VCaP (cell line): ENCODE measurements around the gene ARL3.

Source experiments
- H3K27ac ChIP-seq: fragments of 450-650 bp; 2 replicates; pipeline ENCODE4 v1.5.1; 2017
- CTCF ChIP-seq: fragments of 450-650 bp; conservative IDR thresholded peaks from 2 replicates; pipeline ENCODE4 v1.5.1; 2017; ENCODE audit warnings: mild to moderate bottlenecking, moderate library complexity

The ARL3 gene

DNA sequence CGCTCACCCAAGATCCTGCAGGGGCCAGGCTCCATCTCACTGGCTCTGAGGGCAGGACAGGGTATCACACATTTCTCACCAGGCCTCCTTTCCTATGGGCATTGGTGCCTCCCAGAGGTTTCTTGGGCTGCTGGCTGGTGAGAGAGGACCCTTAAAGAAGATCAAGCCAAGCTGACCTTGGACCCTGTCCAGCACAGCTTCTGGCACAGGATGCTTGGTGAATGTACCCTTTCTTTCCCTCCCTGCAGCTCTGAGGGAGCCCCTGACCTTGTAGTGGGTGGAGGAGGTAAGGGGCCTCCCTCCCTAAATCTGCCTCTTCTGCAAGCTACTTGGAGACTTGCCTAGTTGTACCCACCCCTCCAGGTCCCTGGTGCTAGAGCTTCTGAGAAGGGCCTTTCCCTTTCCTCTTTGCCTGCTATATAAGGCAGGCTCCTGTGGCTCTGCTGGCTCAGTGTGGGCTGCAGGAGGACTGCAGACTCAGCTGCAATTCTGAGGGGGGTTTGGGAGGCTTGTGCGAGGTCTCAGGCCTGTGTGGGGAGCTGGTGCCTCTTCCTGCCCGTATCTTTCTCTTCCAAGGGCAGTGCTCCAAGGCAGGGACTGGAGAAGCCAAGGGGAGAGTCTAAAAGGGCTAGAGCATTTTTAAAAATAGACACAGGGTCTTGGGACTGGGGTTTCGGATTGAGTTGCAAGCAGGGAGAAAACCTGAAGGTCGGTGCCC is 81.6 kb downstream of the ARL3 start:
- TF ChIP-seq CTCF: no peak
- H3K27ac ChIP-seq: no peak overlapping the region

GRCh38 chr10:102631525-102632393 is 82.4 kb downstream of the ARL3 start:
- H3K27ac ChIP-seq: no peak overlapping the region
- no peak for TF ChIP-seq CTCF

DNA sequence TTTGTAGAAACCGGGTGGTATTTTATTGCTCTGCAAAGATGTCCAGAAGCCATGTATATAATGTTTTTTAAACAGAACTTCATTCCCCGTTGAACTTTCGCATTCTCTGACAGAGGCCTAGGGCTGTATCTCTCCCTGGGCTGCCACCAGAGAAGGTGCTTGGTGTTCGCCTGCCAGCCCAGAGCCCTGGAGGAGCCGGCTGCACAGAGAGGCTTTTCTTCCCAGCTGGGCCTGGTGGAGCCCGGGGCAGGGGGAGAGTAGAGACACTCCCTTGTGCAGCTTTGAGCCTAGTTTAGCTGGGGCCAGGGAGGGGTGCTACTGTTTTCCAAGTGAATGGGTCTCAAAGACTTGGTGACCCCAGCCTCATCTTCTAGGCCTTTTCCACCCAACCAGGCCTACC is 83.5 kb downstream of the ARL3 start:
- no peak for TF ChIP-seq CTCF
- H3K27ac ChIP-seq: no peak overlapping the region

- no peak for TF ChIP-seq CTCF
- no peak overlapping the region for H3K27ac ChIP-seq
Measured at GRCh38 chr10:102629661-102630614, 84.3 kb downstream of the ARL3 start.

GRCh38 chr10:102628451-102628911 is 85.7 kb downstream of the ARL3 start:
- H3K27ac ChIP-seq: no peak overlapping the region
- TF ChIP-seq CTCF: no peak

DNA sequence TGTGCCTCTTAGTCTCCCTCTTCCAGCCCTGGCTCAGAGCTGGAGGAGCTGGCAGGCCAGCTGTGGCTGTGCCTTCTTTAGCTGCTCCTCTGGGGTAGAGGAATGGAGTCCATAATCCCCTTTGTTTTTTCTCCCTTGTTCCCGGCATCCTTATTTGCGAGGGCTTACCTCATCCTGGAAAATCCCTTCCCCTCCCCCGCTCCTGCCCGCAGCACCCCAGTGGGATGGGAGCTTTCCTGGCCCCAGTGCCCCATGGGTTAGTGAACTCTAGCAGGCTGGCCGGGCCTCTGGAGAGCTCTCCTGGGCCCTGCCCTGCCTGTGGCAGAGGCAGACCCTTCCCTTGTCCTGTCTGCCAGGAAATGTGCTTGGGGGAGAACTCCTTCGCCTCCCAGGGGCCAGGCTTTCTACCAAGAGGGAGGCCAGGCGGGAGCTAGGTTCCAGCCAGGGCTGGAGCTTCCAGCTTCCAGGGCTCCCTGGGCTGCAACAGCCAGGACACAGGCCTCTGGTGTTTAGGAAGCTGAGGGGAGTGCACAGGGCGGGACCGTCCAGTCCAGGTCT is 86.4 kb downstream of the ARL3 start:
- H3K27ac ChIP-seq: no peak overlapping the region
- TF ChIP-seq CTCF: no peak
